Measurements from ENCODE around the gene NR2C2.

NR2C2 gene

DNA sequence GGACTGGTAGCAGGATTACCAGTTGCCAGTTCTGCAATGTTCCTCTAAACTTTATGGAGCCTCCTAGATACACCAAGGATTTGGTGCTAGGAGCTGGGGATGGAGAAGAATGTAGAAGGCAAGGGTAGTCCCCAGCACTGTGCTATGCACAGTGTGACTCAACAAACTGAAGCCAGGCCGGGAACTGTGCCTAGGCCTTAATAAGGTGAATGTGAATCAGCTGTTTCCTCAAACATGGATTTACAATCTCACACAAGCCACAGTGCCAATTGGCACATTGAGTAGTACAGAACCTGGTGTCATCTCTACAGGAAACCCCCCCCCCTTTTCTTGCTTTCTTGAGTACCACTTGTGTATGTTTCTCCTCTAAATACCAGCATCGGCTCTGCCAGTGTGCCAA is 85.3 kb downstream of the NR2C2 start:
- DNase-seq: no peak

DNA sequence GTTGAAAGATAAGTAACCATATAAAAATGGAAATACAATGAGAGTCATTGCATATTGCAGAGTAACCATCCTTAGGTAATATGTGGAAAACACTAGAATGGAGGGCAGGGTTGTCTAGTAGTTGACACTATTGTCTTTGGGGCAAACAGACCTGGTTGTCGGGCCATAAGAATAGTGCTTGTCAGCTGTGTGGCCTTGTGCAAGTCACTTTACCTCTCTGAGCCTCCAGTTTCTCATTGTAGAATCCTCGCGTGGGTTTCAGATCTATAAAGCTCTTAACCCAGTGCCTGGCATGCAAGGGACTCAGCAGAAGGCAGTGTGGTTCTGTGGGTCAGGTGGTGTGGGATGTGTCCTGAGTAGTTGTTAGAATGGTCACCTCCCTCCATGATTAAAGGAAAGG is 85.7 kb downstream of the NR2C2 start:
- DNase-seq: no peak

DNA sequence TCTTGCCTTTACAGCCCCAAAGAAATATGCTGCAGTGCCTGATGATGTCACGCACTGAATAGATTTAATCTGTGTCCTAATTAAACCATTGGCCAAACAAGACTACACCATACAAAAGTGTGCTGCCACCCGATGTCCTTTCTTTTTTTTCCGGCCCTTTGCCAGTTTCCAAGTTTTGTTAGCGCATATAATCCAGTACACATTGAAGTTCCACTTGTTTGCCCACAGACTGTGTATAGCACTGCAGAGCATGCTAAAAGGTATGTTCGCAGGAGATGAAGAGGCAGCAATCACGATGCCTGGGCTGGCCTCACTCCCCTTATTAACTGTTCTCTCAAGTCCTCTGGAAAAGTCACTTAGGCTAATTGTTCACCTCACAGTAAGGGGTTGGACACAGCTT is 90.9 kb downstream of the NR2C2 start:
- no peak for DNase-seq

DNA sequence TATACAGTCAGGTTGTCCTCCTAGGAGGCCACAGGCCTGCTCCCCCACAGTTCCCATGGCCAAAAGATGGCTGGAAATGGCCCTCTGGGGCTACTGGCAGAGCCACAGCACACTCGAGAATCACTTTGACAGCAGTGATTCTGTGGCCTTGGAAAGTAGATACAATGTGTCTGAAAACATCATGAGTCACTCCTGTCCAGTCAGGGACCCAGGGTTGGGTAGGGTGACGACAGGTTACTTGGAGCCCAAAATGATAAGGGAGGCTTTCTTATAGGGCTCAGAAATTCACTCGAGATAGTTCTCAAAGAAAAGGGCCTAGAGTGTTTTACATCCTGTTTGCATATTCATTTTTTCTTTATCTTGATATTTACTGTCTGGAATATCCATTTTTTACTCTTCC is 93.5 kb downstream of the NR2C2 start:
- no peak for DNase-seq

DNA sequence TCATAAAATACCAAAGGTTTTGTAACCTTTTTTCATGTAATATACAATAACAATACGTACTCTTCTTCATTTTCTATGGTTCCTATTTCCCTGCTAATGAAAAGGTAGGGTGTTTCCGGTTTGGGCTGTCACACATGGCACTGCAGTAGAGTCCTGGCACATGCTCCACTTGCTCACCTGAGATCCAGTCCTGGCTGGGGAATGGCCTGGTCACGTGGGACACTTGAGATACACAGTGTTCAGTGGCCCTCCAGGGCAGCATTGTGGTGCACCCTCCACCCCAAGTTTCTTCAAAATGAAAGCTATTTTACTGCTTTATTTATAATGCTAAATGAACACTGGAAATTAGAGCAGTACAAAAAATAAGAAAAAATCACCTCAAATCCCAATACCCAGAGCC is 94.6 kb downstream of the NR2C2 start:
- DNase-seq: no peak

DNA sequence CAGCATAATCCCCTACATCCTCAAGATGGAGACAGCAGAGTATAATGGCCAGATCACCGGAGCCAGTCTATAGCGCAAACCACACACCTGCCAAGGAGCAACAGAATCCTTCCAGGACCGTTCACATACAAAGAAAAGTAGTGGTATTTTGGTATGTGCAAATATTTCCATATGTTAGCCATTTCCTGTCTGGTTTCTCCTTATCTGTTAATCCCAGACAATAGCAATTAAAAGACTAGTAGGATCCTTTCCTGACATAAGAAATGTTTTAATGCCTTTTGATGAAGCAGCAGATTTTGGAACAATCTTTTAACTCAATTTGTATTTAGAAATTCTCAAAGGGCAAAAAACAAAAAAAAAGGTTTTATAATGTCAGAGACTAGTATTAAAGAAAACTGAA is 95.6 kb downstream of the NR2C2 start:
- DNase-seq: no peak

DNA sequence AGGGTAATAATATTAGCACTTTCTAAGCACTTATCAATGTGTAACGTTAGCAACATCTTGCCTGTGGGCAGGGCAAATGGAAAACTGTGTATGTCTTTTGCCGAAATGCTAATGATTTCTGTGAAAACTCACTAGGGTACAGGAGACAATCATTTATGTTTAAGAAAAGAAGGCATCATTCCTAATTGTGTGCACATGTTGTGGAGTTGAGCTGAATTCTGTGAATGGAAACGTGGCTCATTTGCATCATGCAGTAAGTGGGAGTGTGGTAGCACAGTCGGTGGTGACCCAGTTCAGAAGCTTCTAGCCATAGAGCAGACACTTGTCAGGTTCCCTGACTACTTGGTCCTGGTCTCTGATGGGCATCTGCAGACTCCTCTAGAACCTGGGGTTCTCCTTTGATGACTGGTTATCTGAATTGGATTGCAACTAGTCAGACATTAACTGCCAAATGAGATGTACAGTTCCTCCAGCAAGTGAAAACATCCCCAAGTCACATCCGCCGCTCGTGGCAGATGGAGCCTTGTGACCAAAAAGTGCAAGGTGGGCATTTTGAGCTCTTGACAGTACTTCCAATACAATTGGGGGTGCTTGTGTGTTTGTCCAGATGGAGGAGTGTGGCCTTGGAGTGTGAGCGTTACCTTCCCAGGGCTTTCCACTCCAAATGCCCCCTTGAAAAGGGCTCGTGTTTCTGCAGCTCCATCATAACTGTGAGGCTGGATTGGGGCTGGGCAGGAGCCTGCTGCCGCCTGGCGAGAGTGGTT is 96.2 kb downstream of the NR2C2 start:
- DNase-seq: no peak

DNA sequence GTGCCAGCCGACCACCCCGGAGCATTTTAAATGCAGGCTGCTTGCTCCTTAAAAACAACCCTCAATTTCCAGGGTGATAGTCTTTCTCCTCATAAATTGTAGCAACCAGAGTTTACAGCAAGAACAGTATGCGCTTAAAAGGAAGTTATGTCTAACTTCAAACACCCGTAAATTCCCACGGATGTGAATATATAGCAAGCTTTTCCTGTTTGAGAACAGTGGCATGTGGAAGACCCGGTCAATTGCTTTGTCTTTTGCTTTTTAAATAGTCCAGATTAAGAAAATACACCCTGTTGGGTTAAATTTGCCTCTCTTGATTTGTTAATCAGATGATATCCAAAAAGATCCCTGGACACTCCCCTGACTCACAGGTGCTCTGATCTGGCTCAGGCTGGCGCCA is 96.9 kb downstream of the NR2C2 start:
- no peak for DNase-seq

DNA sequence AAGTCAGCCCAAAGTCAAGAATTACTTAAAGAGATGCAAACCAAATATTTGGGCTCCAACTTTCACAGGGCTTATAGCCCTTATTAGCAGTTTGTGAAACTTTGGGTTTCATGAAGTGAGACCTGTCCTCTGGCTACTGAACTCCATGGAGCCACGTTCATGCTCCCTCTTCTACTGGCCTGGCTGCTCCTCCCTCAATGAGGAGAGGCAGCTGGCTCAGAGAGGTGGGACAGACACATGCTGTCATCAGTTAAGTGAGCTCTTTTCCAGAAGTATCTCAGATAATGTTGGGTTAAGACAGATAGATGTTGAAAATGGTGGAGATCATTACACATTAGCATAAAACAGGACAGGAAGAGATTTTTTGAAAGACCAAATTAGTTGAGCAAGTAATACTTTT is 98.3 kb downstream of the NR2C2 start:
- DNase-seq: no peak

DNA sequence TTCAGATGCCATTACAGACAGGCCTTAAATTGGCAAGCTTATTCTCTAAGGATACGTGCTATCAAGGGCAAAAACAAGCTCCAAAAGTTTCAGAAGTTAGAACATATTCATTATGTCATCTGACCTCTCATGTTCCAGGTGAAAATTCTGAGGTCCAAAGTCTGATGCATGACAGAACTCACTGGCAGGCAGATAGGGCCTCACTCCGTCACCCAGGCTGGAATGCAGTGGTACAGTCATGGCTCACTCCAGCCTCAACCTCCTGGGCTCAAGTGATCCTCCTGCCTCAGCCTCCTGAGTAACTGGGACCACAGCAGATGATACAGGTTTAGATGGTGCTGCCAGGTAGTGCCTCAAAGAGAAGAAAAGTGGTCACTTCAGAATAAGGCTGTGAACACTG is 102.2 kb downstream of the NR2C2 start:
- no peak for DNase-seq

DNA sequence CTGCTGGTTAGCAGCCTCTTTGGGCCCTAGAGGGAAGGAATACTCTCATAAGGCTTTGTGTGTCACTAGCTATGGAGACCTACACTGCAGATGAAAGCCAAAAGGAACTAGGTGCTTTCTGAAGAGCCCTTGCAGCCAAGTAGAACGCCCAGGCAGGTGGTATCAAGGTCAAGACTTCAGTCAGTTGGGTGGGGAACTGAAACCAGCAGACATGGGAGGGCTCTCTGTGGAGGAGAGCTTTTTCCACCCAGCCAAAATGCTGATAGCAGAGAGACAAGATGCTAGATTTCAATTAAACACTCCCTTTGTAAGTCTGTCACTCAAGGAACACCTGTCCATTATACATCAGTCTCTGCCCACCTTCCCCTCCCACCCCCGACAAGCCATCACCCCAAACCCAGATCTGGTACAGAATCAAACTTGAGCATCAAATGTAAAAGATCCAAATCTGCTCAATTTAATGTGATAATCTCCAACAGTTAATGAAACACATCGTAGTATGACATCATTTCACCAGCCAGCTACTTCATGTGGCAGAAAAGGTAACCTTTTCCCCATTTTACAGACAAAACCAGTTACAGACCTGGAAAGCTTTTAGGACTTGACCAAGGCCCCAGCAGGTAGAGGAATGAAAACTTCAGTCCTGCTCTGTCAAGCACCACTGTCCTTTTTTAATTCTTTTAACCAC is 103.2 kb downstream of the NR2C2 start:
- no peak for DNase-seq

DNA sequence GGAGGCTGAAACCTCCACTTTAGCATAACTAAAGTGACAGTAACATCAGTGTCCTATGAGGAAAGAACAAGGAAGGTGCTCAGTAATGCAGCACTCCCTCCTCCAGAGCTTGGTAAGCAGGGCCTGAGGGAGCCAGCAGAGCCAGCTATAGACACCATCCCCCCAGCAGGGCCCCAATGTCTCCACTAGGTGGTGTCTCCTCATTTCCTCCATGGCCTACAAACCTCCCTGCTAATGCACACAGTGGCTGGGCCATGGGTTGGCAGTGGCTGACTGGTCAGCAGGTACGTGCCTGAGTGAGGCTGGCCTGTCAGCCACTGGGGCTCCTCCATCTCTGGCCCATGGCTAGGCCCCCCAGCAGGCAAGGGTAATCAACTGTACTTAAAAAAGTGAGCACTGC is 104.1 kb downstream of the NR2C2 start:
- DNase-seq: no peak

DNA sequence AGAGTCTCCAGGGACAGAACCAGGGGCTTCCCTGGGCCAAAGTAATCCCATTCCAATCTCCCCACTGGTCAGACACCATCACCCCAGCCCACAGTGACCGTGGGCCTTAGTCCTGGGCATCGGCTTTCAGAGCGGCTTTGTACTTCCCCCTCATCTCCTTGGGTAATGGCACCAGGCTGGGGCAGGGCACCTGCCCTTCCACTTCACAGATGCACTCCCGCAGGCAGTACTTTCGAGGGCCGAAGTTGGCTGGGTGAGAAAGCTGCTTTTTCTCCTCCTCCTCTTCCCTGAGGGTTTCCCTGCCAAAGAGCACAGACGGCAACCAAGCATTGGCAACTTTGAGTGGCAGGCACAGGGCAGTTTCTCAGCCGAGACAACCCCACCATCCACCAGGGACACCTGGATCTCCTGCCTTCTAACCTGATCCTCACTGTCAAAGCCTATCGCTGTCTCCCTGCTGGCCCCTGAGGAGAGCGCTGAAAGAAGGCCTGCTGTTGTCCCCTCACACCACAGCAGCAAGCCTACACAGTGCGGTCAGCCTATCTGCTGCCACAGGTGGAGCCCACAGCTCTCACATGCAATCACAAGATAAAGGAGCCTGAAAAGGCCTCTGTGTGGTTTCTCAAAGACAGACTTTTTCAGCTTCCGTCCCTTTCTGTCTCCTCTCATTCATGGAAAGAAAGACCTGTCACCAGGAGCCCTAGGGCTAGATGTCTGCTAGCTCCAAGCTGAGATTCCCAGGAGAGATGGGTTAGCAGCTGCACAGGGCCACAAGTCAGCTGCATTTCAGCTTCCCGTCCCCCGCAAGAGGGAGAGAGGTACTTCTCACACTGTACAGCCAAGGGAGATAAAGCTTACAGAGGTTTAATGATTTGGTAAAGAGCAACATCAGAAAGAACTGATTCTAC is 105.2 kb downstream of the NR2C2 start:
- DNase-seq: no peak

DNA sequence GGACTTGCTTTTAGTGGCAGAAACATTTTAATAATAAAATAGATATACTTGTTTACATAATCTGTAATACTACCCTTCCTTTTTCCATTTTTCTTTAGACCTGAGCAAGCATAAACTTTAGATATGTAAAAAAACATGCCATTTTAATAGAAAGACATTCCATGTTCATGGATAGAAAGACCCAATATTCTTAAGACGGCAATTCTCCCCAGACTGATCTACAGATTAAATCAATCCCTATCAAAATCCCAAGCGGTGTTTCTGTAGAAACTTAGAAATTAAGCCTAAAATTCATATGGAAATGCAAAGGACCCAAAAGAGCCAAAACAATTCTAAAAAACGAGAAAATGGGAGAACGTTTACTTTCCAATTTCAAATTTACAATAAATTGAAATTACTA is 106.2 kb downstream of the NR2C2 start:
- DNase-seq: no peak

DNA sequence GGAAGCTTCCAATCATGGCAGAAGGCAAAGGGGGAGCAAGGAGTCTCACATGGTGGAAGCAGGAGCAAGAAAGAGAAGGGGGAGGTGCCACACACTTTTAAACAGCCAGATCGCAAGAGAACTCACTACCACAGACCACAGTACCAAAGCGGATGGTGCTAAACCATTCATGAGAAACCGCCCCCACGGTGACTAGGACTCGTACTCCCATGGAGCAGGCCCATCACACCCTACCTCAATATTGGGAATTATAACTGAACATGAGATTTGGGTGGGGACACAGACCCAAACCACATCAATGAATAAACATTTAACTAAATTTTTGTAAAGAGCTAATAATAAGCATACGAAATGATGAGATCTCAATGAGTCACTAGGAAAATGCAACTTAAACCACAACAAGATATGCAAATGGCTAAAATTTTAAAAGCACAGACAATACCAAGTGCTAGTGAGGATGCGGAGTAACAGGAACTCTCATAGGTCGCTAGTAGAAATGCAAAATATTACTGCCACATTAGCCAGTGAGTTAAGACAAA is 107.7 kb downstream of the NR2C2 start:
- DNase-seq: no peak

DNA sequence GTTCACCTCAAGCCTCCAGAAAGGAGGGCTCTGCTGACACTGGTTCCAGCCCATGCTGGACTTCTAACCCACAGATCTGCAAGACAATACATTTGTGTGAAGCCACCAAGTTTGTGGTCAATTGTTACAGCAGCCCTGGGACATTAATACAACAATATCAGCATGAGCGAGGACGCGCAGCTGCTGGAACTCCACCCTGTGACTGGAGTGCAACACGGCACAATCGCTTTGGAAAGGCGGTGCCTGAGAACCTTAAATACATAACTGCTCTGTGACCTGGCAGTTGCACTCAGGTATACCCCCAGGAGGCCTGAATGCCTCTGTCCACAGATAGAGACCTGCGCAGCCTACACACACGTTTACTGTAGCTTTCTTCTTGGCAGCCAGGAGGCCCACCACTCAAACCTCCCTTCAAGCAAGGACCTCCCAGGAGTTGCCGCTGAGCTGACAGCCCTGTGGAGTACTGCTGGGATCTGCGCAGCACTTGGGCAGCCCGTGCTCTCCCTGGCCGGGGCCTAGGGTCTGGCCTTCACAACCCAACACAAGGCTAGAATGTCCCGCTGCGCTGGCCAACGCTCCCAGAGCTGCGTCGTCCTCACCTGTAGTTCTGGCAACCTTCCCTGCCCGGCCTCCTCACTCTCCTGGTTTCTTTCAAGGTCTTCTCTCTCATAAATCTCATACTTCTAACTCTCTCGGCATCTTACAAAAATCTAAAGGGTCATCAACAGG is 109.5 kb downstream of the NR2C2 start:
- no peak for DNase-seq

DNA sequence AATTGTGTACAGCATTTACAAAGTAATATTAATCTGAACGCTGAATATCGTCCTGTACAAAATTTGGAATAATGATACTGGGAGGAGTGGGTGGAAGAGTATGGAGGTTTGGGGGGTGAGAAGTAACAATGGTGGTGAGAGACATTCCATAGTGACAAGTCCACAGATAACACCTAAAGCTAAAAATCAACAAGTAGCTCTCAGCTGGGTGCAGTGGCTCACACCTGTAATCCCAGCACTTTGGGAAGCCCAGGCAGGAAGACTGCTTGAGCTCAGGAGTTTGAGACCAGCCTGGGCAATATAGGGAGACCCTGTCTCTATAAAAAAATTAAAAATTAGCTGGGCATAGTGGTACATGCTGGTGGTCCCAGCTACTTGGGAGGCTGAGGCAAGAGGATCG is 112.6 kb downstream of the NR2C2 start:
- DNase-seq: no peak

DNA sequence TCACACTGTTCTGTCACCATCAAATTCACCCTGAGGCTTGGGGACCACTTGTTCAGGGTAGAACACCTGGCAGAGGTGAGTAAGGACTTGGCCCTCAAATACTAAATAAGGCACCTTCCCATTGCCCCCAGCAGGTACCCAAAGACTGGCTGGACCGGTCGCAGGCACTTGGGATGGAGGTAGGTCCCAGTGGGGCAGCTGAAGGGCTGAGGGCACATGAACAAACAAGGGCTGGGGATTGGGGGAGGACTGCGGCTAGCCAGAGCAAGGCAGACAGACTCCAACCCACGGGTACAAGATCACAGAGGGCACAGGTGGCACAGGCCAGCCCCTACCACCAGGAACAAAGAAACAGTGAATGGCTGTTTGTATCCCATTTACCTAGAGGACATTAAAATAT is 115.9 kb downstream of the NR2C2 start:
- peak; percentile 35 for DNase-seq

DNA sequence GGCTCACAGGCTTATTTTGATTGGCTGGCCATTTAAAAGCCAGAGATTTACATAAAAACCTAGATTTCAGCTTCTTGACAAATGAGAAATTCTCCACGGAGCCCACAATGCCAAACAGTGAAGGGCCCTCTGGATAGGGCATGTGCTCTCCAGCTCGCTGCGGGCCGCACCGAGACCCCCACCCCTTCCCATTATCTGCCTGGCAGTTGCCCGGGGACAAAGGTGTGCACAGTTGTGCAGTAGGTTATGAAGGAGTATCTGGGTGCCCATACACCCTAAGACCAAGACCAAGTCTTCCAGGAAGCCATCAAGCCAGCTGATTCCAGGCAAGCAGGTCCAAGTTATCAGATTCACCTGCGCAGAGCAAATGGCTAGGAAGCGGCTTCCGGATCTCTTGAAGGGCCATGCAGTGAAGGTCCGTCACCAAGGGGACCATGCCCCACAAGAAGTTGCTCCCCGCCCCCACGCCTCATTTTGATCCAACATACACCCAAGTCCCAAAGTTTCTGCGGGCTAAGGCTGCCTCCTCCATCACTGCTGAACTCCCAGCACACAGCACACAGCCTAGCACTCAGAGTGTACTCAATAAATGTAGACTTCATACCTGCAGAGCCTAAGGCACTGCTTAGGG is 116.4 kb downstream of the NR2C2 start:
- no peak for DNase-seq

DNA sequence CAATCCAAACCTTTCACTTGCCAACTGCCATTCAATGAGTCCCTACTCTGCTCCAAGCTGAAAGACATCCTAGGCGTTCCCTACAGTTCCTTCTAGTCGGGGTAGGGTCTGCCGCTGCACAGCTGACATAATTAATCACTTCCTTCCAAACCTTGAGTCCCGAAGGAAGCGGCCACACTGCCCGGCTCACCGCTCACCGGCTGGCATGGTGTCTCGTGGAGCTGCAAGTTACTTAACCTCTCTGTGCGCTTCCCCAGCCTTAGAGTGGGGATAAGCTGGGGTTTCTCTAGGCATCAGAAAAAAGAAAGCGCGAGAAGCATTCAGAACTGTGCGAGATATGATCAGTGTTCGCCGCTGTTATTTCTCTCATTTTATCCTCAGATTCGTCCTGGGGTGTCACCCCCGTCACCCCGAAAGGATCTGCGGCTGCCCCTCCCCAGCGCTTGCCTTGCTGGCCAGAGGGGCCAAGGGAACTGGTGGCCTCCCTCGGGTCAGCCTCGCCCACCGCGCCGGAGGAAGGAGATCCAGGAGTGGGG is 117.0 kb downstream of the NR2C2 start:
- no peak for DNase-seq

DNA sequence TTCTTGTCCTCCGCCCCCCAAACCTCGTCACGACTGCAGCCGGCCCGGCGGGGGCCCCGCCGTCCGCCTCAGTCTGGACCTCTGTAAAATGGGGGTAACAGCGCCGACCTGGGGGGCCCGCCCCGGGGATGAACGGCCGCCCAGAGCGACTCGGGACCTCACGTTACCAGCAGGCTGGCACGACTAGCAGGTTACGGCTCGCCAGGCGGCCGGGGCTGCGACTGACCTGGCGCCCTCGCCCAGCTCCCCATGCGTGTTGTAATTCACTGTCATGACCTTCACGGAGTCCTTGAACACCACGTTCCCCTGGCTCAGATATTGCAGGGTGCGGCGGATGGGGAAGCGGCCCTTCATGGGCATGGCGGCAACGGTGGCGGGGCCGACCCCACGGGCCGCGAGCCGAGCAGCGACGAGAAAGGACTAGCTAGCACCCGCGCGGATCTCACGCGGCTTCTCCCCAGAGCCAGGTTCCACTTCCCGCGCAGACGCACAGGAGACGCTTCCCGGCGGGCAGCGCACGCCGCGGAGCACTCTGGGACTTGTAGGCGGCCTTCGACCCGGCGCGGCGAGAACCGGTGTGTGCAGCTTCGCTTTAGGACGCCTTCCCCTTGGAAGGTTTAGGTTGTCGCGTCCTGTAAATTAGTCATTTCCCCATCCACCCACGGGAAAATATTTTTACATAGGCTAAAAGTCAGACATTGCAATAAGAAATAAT is 117.6 kb downstream of the NR2C2 start, which contains the start of gene MRPS25:
Gene MRPS25, minus strand, starts transcription at position 481 of the 715 bp plus-strand sequence. Its CDS starts 121 bp downstream, at position 360.
- DNase-seq: peak; percentile 41

All from DMS79 (cell line).